Cardiac muscle cell (in vitro differentiated cells and primary cell): ENCODE measurements around the gene MMD2. TPM values are rescaled to one million over a fixed set of nuclear protein-coding genes. Genes with fewer than 3 reads are reported as not detected.
"Not testable (repeated sequence)": the region's sequence is repeated elsewhere in the genome, so short reads cannot be mapped to it uniquely, and the experiment has no call there.

Experiments
- DNase-seq, 2 donors: peaks; one replicate each; pipeline versions ENCODE4 v3.0.0 to v3.0.0-alpha.2; 2010 to 2017; ENCODE audit warnings: low read depth in 1 of 2, low spot score in 1 of 2
- H3K27ac ChIP-seq: fragments of 200-600 bp; sonication (generic); 2 replicates; pipeline ENCODE4 v1.5.1; 2016
- H3K27me3 ChIP-seq: fragments of 200-600 bp; sonication (generic); 2 replicates; pipeline ENCODE4 v1.6.0; 2016; ENCODE audit warnings: control low read depth
- H3K36me3 ChIP-seq: fragments of 200-600 bp; sonication (generic); 2 replicates; pipeline ENCODE4 v1.5.1; 2016; ENCODE audit warnings: control low read depth
- H3K4me1 ChIP-seq: fragments of 200-600 bp; sonication (generic); 2 replicates; pipeline ENCODE4 v1.8.1; 2017; ENCODE audit warnings: low read depth, mild to moderate bottlenecking, mixed run types
- H3K4me3 ChIP-seq: fragments of 200-600 bp; sonication (generic); 2 replicates; pipeline ENCODE4 v1.5.1; 2016; ENCODE audit warnings: mild to moderate bottlenecking
- H3K9me3 ChIP-seq: fragments of 200-600 bp; sonication (generic); 2 replicates; pipeline ENCODE4 v1.5.1; 2017; ENCODE audit warnings: low read depth, mild to moderate bottlenecking, control low read depth
- polyA plus RNA-seq: library from polyadenylated mRNA; unstranded; fragments of >200 nt; fragmentation: Nextera tagmentation; extraction: Ambion mirVana; gene quantifications from 2 replicates; pipeline ENCODE4 v1.2.1, GENCODE V29; 2016
- total RNA-seq: library from RNA; depleted of rRNA; stranded (reverse); fragments of >200 nt; gene quantifications from 2 replicates; pipeline ENCODE4 v1.2.3, GENCODE V29; 2016
- TF ChIP-seq, protein P1 (sequence below): IDR thresholded peaks from 2 replicates; pipeline ENCODE4 v1.5.1; 2012; ENCODE audit warnings: low read depth, mild to moderate bottlenecking, low read length

Gene MMD2
- total and polyA plus RNA-seq, 2 experiments from 2014 or later = not detected

DNA sequence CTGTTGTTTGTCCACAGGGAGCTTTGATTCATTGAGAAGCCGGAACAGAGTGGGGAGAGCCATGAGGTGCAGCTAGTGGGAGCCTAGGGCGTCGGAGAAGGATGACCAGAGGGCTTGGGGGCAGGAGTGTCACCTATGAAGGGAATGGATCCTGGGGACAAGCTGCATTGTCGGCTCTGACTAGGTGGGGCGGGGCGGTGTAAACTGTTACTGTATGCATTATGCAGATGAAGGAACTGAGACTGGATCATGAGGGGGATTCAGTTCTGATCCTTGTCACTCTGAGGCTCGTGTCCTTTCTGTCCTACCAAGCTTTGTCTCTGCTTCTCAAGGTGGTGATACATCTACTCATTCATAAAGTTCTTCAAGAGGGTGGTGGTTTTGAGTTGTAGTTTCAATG, 39.9 kb upstream of the MMD2 start:
- DNase-seq = no peak
- no peaks in the 10 kb centered on the region for H3K27me3 ChIP-seq
- no peaks in the 10 kb centered on the region for H3K4me1 ChIP-seq
- H3K27ac ChIP-seq = no peak overlapping the region
- H3K36me3 ChIP-seq = peaks cover 7% of the 10 kb centered on the region
- no peak overlapping the region for H3K4me3 ChIP-seq
- no peaks in the 10 kb centered on the region for H3K9me3 ChIP-seq
- TF ChIP-seq, protein P1, sequence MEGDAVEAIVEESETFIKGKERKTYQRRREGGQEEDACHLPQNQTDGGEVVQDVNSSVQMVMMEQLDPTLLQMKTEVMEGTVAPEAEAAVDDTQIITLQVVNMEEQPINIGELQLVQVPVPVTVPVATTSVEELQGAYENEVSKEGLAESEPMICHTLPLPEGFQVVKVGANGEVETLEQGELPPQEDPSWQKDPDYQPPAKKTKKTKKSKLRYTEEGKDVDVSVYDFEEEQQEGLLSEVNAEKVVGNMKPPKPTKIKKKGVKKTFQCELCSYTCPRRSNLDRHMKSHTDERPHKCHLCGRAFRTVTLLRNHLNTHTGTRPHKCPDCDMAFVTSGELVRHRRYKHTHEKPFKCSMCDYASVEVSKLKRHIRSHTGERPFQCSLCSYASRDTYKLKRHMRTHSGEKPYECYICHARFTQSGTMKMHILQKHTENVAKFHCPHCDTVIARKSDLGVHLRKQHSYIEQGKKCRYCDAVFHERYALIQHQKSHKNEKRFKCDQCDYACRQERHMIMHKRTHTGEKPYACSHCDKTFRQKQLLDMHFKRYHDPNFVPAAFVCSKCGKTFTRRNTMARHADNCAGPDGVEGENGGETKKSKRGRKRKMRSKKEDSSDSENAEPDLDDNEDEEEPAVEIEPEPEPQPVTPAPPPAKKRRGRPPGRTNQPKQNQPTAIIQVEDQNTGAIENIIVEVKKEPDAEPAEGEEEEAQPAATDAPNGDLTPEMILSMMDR = no peak

DNA sequence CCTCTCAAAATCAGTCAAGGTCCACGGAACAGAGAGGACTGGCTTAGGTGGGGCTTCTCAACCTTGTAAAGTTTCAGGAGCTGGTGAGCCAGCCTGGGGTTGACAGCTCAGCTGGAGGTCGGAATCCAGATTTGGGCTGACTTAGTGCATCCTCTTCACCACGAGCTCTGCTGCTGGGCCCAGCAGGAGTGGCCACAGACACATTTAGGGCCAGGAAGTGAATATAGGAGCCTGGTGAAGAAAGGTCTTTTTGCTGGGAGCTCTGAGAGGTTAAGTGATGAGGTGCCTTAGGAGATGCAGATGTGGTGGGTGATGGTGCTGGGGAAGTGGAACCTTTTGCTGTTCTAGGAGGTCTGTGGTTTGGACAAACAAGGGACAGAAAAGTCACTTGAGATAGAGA, 39.3 kb upstream of the MMD2 start:
- peaks cover 13% of the 10 kb centered on the region for H3K36me3 ChIP-seq
- no peak for DNase-seq
- TF ChIP-seq, protein P1 = no peak

DNA sequence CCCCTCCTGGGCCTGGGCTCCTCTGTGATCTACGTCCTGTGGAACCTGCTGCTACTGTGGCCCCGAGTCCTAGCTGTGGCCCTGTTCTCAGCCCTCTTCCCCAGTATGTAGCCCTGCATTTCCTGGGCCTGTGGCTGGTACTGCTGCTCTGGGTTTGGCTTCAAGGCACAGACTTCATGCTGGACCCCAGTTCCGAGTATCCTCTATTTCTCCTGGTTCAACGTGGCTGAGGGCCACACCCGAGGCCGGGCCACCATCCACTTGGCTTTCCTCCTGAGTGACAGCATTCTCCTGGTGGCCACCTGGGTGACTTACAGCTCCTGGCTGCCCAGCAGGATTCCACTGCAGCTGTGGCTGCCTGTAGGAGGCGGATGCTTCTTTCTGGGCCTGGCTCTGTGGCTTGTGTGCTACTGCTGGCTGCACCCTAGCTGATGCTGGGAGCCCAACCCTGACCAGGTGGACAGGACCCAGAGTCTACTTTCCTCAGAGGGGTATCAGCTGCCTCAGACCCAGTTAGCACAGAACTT, 37.8 kb upstream of the MMD2 start:
- Histone ChIP-seq H3K27ac (no peak overlapping the region), H3K36me3 (peaks cover 19% of the 10 kb centered on the region), H3K4me1 (no peaks in the 10 kb centered on the region), H3K4me3 (no peak overlapping the region), H3K27me3 (no peaks in the 10 kb centered on the region), H3K9me3 (no peaks in the 10 kb centered on the region)
- no peak for DNase-seq
- TF ChIP-seq, protein P1 = no peak

More for the DNA sequence above, 39.3 kb upstream of the MMD2 start:
- no peaks in the 10 kb centered on the region for H3K27me3 ChIP-seq
- H3K9me3 ChIP-seq = no peaks in the 10 kb centered on the region
- H3K4me1 ChIP-seq = no peaks in the 10 kb centered on the region
- no peak overlapping the region for H3K4me3 ChIP-seq
- H3K27ac ChIP-seq = no peak overlapping the region

DNA sequence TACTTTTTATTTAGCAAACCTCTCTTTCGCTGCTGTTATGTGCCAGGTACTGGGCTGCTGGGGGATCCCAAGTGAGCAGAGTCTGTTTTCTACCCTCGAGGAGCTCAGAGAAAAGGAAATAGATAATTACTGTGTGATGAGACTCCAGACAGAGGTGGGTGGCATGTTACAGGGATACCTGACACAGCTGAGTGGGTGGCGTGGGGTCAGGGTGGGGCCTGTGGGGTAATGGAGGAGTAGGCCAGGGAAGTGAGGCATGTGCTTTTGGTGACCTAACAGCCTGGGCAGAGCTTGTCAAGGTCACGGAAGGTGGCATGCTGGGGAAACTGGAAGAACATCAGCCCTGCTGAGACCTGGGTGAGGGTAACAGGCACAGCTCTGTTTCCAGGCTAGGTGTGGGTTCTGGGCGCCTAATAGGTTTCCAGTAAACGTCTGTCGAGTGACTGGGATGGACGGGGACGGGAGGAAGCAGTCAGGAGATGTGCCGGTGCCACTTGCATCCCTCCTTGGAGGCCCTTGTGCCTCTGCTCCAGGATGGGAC, 36.5 kb upstream of the MMD2 start:
- Histone ChIP-seq H3K27ac (no peak overlapping the region), H3K27me3 (no peaks in the 10 kb centered on the region), H3K36me3 (peaks cover 22% of the 10 kb centered on the region), H3K4me3 (no peak overlapping the region), H3K9me3 (no peaks in the 10 kb centered on the region), H3K4me1 (no peaks in the 10 kb centered on the region)
- no peak for DNase-seq
- TF ChIP-seq, protein P1 = no peak

DNA sequence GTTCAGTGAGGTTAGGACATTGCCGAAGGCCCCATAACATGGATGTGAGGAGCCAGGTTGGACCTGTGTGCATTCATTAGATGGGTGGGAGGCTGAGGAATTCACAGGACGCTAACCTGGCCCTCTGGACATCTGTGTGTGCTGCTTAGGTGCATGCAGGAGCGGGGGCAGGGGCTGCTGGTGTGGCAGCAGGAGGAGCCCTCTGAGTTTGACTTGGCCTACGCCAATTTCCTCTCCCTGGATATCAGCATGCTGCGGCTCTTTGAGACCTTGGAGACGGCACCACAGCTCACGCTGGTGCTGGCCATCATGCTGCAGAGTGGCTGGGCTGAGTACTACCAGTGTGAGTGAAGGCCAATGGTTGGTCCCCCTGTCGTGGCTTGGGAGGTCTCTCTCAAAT, 34.5 kb upstream of the MMD2 start:
- no peak overlapping the region for H3K27ac ChIP-seq
- no peaks in the 10 kb centered on the region for H3K4me1 ChIP-seq
- no peak overlapping the region for H3K4me3 ChIP-seq
- DNase-seq = no peak
- H3K9me3 ChIP-seq = no peaks in the 10 kb centered on the region
- no peaks in the 10 kb centered on the region for H3K27me3 ChIP-seq
- TF ChIP-seq, protein P1 = no peak
- peaks cover 29% of the 10 kb centered on the region for H3K36me3 ChIP-seq

DNA sequence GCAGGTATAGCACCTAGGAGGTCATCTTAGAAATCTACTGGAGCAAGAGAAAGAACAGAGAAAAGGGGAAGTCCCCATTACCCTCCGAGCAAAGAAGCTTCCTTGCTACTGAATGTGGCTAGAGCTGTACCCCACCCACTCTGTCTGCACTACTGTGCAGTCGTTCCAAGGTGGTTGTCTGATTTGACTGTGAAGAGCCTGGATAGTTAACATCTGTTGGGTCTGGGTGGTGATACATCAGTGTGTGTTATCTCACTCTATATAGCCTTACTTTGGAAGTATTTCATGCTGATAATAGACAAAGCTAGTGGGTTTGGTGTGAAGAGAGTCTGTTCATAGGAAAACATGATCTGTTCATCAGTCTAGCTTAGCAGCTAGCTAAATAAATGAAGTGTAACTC, 23.8 kb upstream of the MMD2 start:
- H3K9me3 ChIP-seq, H3K4me3 ChIP-seq, H3K4me1 ChIP-seq, H3K27me3 ChIP-seq, H3K27ac ChIP-seq, DNase-seq: not testable (repeated sequence)
- peaks cover 31% of the 10 kb centered on the region for H3K36me3 ChIP-seq

DNA sequence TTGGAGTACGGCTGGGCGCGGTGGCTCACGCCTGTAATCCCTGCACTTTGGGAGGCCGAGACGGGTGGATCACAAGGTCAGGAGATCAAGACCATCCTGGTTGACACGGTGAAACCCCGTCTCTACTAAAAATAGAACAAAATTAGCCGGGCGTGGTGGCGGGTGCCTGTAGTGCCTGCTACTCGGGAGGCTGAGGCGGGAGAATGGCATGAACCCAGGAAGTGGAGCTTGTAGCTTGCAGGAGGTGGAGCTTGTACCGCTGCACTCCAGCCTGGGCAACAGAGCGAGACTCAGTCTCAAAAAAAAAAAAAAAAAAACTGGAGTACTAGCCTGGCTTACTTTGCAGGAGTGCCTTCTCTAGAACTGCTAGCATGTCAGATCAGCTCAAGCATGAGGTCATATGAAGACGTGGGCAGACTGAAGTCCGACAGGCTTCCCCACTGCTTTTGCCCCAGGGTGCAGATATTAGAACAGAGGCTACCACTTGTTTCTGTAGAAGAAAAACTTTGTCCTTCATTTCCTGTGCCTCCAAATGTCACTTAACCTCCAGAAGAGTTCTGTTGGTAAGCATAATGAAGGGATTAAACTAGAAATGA, 22.4 kb upstream of the MMD2 start:
- not testable (repeated sequence) for H3K4me1 ChIP-seq, DNase-seq, H3K4me3 ChIP-seq, H3K27ac ChIP-seq, H3K27me3 ChIP-seq, H3K9me3 ChIP-seq
- H3K36me3 ChIP-seq = peaks cover 37% of the 10 kb centered on the region

DNA sequence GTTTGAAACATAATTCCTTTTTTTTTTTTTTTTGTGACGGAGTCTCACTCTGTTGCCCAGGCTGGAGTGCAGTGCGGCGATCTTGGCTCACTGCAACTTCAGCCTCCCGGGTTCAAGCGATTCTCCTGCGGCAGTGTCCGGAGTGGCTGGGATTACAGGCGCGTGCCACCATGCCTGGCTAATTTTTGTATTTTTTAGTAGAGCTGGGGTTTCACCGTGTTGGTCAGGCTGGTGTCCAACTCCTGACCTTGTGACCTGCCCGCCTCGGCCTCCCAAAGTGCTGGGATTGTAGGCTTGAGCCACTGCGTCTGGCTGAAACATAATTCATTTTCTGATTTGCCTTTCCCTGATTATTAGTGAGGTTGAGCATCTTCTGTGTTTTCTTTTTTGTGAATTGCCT, 16.6 kb upstream of the MMD2 start:
- not testable (repeated sequence) for H3K4me3 ChIP-seq

More for the DNA sequence above, 16.6 kb upstream of the MMD2 start:
- H3K27me3 ChIP-seq, H3K27ac ChIP-seq, H3K9me3 ChIP-seq, DNase-seq, H3K4me1 ChIP-seq: not testable (repeated sequence)
- H3K36me3 ChIP-seq = peaks cover 23% of the 10 kb centered on the region
